Gastrocnemius medialis (tissue), 4 donors: ENCODE measurements around the gene PDE1C. TPM values are rescaled to one million over a fixed set of nuclear protein-coding genes. Genes with fewer than 3 reads are reported as not detected.

Experiments used
- ATAC-seq, 2 donors: fragments of 150-250 bp; one replicate each; pipeline ENCODE4 v1.9.1; 2016
- DNase-seq, 2 donors: peaks; one replicate each; pipeline ENCODE4 v3.0.0-alpha.2; 2019
- H3K27ac ChIP-seq, 4 donors: fragments of 200-600 bp; sonication (generic); 1 replicate in 1 of 4; 2 replicates in 3 of 4; pipeline ENCODE4 v1.5.1; 2016 to 2018; ENCODE audit warnings: mild to moderate bottlenecking in 2 of 4, moderate library complexity in 1 of 4
- H3K27me3 ChIP-seq, 3 donors: fragments of 200-600 bp; sonication (generic) in 2 of 3; 1 replicate in 1 of 3; 2 replicates in 2 of 3; pipeline versions ENCODE4 v1.5.1 to v1.6.0; 2016 to 2019; ENCODE audit warnings: mild to moderate bottlenecking in 1 of 3, moderate library complexity in 1 of 3
- H3K36me3 ChIP-seq, 2 donors: fragments of 200-600 bp; sonication (generic) in 1 of 2; one replicate each; pipeline ENCODE4 v1.5.1; 2017 to 2018
- H3K4me1 ChIP-seq, 2 donors: fragments of 200-600 bp; sonication (generic) in 1 of 2; one replicate each; pipeline ENCODE4 v1.5.1; 2016 to 2017; ENCODE audit warnings: mild to moderate bottlenecking in 2 of 2
- H3K4me3 ChIP-seq, 4 donors: fragments of 200-600 bp; sonication (generic) in 3 of 4; 1 replicate in 1 of 4; 2 replicates in 3 of 4; pipeline ENCODE4 v1.5.1; 2016 to 2019; ENCODE audit warnings: mild to moderate bottlenecking in 2 of 4
- H3K9me3 ChIP-seq, 3 donors: fragments of 200-600 bp; sonication (generic) in 2 of 3; 1 replicate in 1 of 3; 2 replicates in 2 of 3; pipeline ENCODE4 v1.5.1; 2016 to 2019
- CTCF ChIP-seq, 5 experiments: fragments of 450-650 bp in 3 of 5; fragments of 200-600 bp in 2 of 5; sonication (generic) in 2 of 5; IDR thresholded peaks in 4 of 5; conservative IDR thresholded peaks in 1 of 5; 1 replicate in 4 of 5; 2 replicates in 1 of 5; pipeline ENCODE4 v1.5.1; 2016 to 2019; ENCODE audit warnings: antibody characterized with exemption in 5 of 5, mild to moderate bottlenecking in 3 of 5, moderate library complexity in 3 of 5
- POLR2A ChIP-seq, 2 donors: fragments of 450-650 bp; IDR thresholded peaks; one replicate each; pipeline ENCODE4 v1.6.1; 2017; ENCODE audit warnings: antibody characterized with exemption in 2 of 2, mild to moderate bottlenecking in 2 of 2, moderate library complexity in 2 of 2
- in situ Hi-C, 4 donors: fragments of 200-750 bp; cut with MboI; loops; one replicate each; pipeline versions ENCODE4 v1.15.0 to v1.8.0; 2017; ENCODE audit warnings: low sequenced_read_pairs in 4 of 4
- intact Hi-C: fragments of 100-400 bp; cut with DNase I; formaldehyde crosslinking; loops from one replicate; pipeline ENCODE4 v1.15.1; 2023; ENCODE audit warnings: low total_unique reads
- total RNA-seq, 4 donors: library from RNA; depleted of rRNA; stranded (reverse); fragments of >200 nt; gene quantifications; one replicate each; pipeline versions ENCODE4 v1.1.0 to v1.2.3, GENCODE V29; 2016

The PDE1C gene
- total RNA-seq, 4 donors from 2014 or later: 0.46 to 1.2 (median 0.67) TPM

- no peak for TF ChIP-seq POLR2A (IDR thresholded peaks at IDR 0.05)
- TF ChIP-seq CTCF (IDR thresholded peaks at IDR 0.05 in 4 of 5, conservative IDR thresholded peaks at IDR 0.05 in 1 of 5): no peak
- no peak for DNase-seq
- ATAC-seq: no peak
- no peak overlapping the region for H3K27ac ChIP-seq
- intact Hi-C loops (no loop called here), in situ Hi-C loops (no loop called here)
- no peaks in the 10 kb centered on the region for H3K9me3 ChIP-seq
- H3K4me1 ChIP-seq: no peaks in the 10 kb centered on the region
- peaks cover 0 to 2% (median 0%) of the 10 kb centered on the region in 3 donors for H3K27me3 ChIP-seq
- H3K36me3 ChIP-seq: no peaks in the 10 kb centered on the region
- H3K4me3 ChIP-seq: no peak overlapping the region
These were observed 17.0 kb downstream of the PDE1C start for GRCh38 chr7:32053204-32053603.

- H3K4me3 ChIP-seq: no peak overlapping the region
- TF ChIP-seq CTCF (IDR thresholded peaks at IDR 0.05 in 4 of 5, conservative IDR thresholded peaks at IDR 0.05 in 1 of 5): no peak
- TF ChIP-seq POLR2A (IDR thresholded peaks at IDR 0.05): no peak
- no peaks in the 10 kb centered on the region for H3K36me3 ChIP-seq
- H3K27me3 ChIP-seq: peaks cover 0 to 2% (median 0%) of the 10 kb centered on the region in 3 donors
- H3K9me3 ChIP-seq: no peaks in the 10 kb centered on the region
- ATAC-seq: no peak
- intact Hi-C loops (no loop called here), in situ Hi-C loops (no loop called here)
- no peaks in the 10 kb centered on the region for H3K4me1 ChIP-seq
- H3K27ac ChIP-seq: no peak overlapping the region
- DNase-seq: no peak
These were observed 19.1 kb downstream of the PDE1C start for GRCh38 chr7:32051128-32051527.

GRCh38 chr7:32049599-32049998 lies 20.6 kb downstream of the PDE1C start:
- H3K27ac ChIP-seq: no peak overlapping the region
- intact Hi-C loops: no loop called here
- H3K4me1 ChIP-seq: no peaks in the 10 kb centered on the region

GRCh38 chr7:32048970-32049491 lies 21.2 kb downstream of the PDE1C start:
- in situ Hi-C loops: no loop called here
- no peaks in the 10 kb centered on the region for H3K4me1 ChIP-seq
- intact Hi-C loops: no loop called here

More at GRCh38 chr7:32049599-32049998, 20.6 kb downstream of the PDE1C start:
- H3K27me3 ChIP-seq: no peaks in the 10 kb centered on the region
- no peak for ATAC-seq
- in situ Hi-C loops: no loop called here
- H3K36me3 ChIP-seq: no peaks in the 10 kb centered on the region
- no peaks in the 10 kb centered on the region for H3K9me3 ChIP-seq
- no peak for DNase-seq
- no peak for TF ChIP-seq CTCF (IDR thresholded peaks at IDR 0.05 in 4 of 5, conservative IDR thresholded peaks at IDR 0.05 in 1 of 5)
- TF ChIP-seq POLR2A (IDR thresholded peaks at IDR 0.05): no peak
- no peak overlapping the region for H3K4me3 ChIP-seq

More at GRCh38 chr7:32048970-32049491, 21.2 kb downstream of the PDE1C start:
- ATAC-seq (no peak), DNase-seq (no peak)
- no peaks in the 10 kb centered on the region for H3K36me3 ChIP-seq
- no peak overlapping the region for H3K4me3 ChIP-seq
- TF ChIP-seq POLR2A (IDR thresholded peaks at IDR 0.05): no peak
- TF ChIP-seq CTCF (IDR thresholded peaks at IDR 0.05 in 4 of 5, conservative IDR thresholded peaks at IDR 0.05 in 1 of 5): no peak
- H3K27ac ChIP-seq: no peak overlapping the region
- H3K9me3 ChIP-seq: no peaks in the 10 kb centered on the region
- no peaks in the 10 kb centered on the region for H3K27me3 ChIP-seq
